Ovary (tissue), 9 donors: ENCODE measurements around the gene PPP2R3B. TPM values are rescaled to one million over a fixed set of nuclear protein-coding genes. Genes with fewer than 3 reads are reported as not detected.

Source experiments
- DNase-seq, 5 donors: peaks; one replicate each; pipeline ENCODE4 v3.0.0-alpha.2; 2019 to 2020
- H3K27ac ChIP-seq, 2 donors: fragments of 200-600 bp; one replicate each; pipeline versions ENCODE4 v1.5.1 to v1.8.0; 2019 to 2022
- H3K27me3 ChIP-seq: fragments of 200-600 bp; one replicate; pipeline ENCODE4 v1.8.0; 2022
- H3K36me3 ChIP-seq: fragments of 200-600 bp; sonication (generic); one replicate; pipeline ENCODE4 v1.5.1; 2019
- H3K4me1 ChIP-seq: one replicate; pipeline ENCODE4 v1.8.1; 2013; ENCODE audit warnings: mild to moderate bottlenecking, moderate library complexity; ENCODE audit not compliant: insufficient read depth
- H3K4me3 ChIP-seq: fragments of 200-600 bp; sonication (generic); one replicate; pipeline ENCODE4 v1.5.1; 2017
- H3K9me3 ChIP-seq, 2 donors: fragments of 200-600 bp in 1 of 2; sonication (generic) in 1 of 2; one replicate each; pipeline versions ENCODE4 v1.5.1 to v1.8.1; 2013 to 2019; ENCODE audit warnings: mild to moderate bottlenecking in 1 of 2, moderate library complexity in 1 of 2
- EP300 ChIP-seq: sonication (generic); formaldehyde crosslinking; IDR thresholded peaks from one replicate; pipeline ENCODE4 v1.6.1; 2017; ENCODE audit warnings: antibody characterized with exemption
- POLR2A ChIP-seq: fragments of 450-650 bp; IDR thresholded peaks from one replicate; pipeline ENCODE4 v1.6.1; 2017; ENCODE audit warnings: antibody characterized with exemption, mild to moderate bottlenecking, moderate library complexity
- WGBS, 3 donors: extraction: QIAGEN DNeasy Blood & Tissue Kit in 1 of 3; methylation state at CpG; one replicate each; pipeline versions ENCODE4 v1.1.5 to v1.1.7; 2013 to 2017; 5-methylcytosine and 5-hydroxymethylcytosine counted together
- intact Hi-C, 4 donors: fragments of 100-400 bp; cut with DNase I; formaldehyde crosslinking; loops; one replicate each; pipeline versions ENCODE4 v1.11.0 to v1.15.1; 2022 to 2023
- polyA plus RNA-seq, 2 donors: library from polyadenylated mRNA; stranded (reverse); fragments of 200-250 nt in 1 of 2; fragments of 350-450 nt in 1 of 2; fragmentation: Illumina TruSeq in 1 of 2; extraction: RNeasy Lipid Tissue Mini Kit (QIAGEN cat#74804) in 1 of 2; gene quantifications; one replicate each; pipeline ENCODE4 v1.2.3, GENCODE V29; 2013 to 2014
- total RNA-seq, 7 donors: library from RNA; depleted of rRNA in 2 of 7; stranded (reverse); fragments of >200 nt in 2 of 7; fragmentation: NEBNext Ultra II Directional in 3 of 7; extraction: Animal tissue kit (Norgen Biotek cat#: 25700) in 3 of 7; gene quantifications; one replicate each; pipeline versions ENCODE4 v1.1.0 to v1.2.4, GENCODE V29; 2016 to 2023
- TF ChIP-seq, protein P1 (sequence below), 3 donors: fragments of 450-650 bp in 2 of 3; fragments of 200-600 bp in 1 of 3; IDR thresholded peaks; one replicate each; pipeline versions ENCODE4 v1.5.1 to v1.8.0; 2016 to 2022; ENCODE audit warnings: antibody characterized with exemption in 3 of 3, mild to moderate bottlenecking in 1 of 3
- donor health status: DM: no; HTN: no; CAD: no; lungs with moderate emphysema.
- donor health status: DM: no; HTN: no; CAD: no.
- donor health status: Bipolar disorder and iron deficiency.
- donor health status: DM: yes; HTN: yes; CAD: no.
- donor health status: DM: no; HTN: no; CAD: no.
- donor health status: DM: yes; HTN: yes; CAD: no.

PPP2R3B gene
- total and polyA plus RNA-seq, 9 donors = 2.3 to 25.0 (median 18.4) TPM

DNA sequence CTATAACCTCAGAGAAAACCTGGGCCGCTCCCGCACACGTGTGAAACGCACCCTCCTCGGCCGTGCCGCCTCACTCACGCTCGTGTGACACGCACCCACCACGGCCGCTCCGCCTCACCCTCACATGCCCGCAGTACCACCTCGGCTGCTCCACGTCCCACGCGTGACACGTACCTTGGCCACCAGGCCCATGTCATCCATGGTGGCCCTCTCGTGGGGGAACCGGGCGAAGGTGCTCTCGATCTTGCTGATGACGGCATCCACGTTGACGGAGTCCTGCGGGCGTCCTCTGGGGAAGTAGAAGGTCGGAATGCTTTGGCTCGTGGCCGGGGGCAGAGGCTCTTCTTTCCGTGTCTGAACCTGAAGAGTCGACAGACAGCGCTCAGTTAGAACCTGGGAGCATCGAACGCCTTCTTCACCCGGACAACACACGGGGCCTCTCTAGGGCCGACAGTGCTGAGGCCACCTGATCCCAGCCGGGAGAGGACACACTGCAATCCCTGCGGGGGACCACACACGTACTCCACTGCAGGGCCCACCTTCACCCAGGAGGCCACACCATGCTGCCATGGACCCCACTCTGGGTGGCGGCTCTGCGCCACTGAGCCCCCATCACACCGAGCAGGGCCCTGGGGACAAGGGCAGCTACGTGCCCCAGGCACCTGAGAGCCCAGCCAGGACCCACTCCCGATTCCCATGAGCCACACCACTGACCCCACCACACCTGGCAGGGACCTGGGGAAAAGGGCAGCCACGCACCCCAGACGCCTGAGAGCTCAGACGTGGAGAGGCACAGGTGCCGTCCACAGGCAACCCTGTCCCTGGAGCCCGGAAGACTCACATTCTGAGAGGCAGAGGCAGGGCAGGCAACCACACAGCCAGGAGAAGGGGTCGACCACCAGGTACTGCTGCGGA, 25.2 kb downstream of the PPP2R3B start:
- H3K27ac ChIP-seq = no peak overlapping the region

DNA sequence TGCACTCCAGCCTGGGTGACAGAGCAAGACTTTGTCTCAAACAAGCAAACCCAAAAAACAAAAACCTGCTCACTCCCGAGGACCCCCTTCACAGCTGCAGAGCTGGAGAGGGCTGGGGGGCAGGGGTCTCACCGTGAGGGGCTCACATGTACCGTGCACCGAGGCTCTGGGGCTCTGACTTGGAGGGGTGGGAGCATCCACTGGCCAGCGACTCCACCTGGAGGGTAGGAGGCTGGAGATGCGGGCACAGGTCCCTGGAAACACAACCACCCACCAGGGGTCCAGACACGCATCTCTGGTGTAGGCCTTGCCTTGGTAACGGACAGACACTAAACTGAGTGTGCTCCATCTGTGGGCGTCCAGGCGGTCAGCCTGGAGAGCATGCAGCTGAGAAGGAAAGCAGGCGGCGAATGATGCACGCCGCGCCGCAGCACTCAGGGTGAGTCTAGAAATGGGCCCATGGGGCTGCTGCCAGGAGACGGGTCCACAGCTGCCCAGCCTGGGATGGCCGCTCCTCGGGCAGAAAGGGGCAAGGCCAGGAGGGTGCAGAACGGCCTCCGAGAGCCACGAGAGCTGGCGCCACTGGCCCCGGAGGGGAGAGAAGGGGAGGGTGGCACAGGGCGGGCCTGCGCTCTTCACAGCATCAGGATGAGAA, 26.1 kb downstream of the PPP2R3B start:
- Histone ChIP-seq H3K9me3 (peaks cover 0 to 8% of the 10 kb centered on the region in 2 donors), H3K4me1 (no peaks in the 10 kb centered on the region), H3K36me3 (peaks cover 4% of the 10 kb centered on the region), H3K4me3 (no peak overlapping the region), H3K27ac (no peak overlapping the region), H3K27me3 (no peaks in the 10 kb centered on the region)
- TF ChIP-seq EP300 = no peak
- TF ChIP-seq, protein P1, sequence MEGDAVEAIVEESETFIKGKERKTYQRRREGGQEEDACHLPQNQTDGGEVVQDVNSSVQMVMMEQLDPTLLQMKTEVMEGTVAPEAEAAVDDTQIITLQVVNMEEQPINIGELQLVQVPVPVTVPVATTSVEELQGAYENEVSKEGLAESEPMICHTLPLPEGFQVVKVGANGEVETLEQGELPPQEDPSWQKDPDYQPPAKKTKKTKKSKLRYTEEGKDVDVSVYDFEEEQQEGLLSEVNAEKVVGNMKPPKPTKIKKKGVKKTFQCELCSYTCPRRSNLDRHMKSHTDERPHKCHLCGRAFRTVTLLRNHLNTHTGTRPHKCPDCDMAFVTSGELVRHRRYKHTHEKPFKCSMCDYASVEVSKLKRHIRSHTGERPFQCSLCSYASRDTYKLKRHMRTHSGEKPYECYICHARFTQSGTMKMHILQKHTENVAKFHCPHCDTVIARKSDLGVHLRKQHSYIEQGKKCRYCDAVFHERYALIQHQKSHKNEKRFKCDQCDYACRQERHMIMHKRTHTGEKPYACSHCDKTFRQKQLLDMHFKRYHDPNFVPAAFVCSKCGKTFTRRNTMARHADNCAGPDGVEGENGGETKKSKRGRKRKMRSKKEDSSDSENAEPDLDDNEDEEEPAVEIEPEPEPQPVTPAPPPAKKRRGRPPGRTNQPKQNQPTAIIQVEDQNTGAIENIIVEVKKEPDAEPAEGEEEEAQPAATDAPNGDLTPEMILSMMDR (IDR thresholded peaks at IDR 0.05) = no peak
- TF ChIP-seq POLR2A = no peak
- WGBS, 3 donors = 86 to 97% (median 96%) methylated on average over 26 of the region's 26 CpGs
- no peak for DNase-seq
- intact Hi-C loops = no loop called here

More for the DNA sequence above, 25.2 kb downstream of the PPP2R3B start:
- WGBS, 3 donors = 97 to 98% (median 97%) methylated on average over 51 to 54 of the region's 54 CpGs
- Histone ChIP-seq H3K4me3 (no peak overlapping the region), H3K4me1 (no peaks in the 10 kb centered on the region), H3K36me3 (peaks cover 4% of the 10 kb centered on the region), H3K9me3 (peaks cover 0 to 8% of the 10 kb centered on the region in 2 donors), H3K27me3 (no peaks in the 10 kb centered on the region)
- intact Hi-C loops = no loop called here
- TF ChIP-seq, protein P1 (IDR thresholded peaks at IDR 0.05) = no peak
- TF ChIP-seq POLR2A (no peak), EP300 (no peak)
- no peak for DNase-seq

DNA sequence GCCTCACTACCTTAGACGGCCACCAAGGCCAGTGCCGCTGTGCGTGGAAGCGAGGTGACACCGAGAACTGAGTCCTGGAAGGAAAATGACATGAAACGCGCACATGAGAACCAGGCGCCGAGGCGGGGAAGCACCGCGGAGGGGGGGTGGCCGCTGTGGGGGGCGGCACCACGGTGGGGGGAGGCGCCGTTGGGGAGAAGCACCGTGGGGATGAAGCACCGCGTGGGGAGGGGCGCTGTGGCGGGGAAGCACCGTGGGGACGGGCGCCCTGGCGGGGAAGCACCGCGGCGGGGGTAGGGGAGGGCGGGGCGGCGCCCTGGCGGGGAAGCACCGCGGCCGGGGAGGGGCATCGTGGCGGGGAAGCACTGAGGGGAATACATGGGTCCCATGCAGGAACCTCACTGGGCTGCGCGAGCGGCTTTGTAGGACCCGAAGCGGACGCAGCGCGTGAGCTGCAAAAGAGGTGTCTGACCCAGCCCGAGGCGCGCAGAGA, 28.0 kb downstream of the PPP2R3B start:
- intact Hi-C loops = no loop called here
- peaks cover 4% of the 10 kb centered on the region for H3K36me3 ChIP-seq
- no peak for DNase-seq
- no peaks in the 10 kb centered on the region for H3K27me3 ChIP-seq
- no peaks in the 10 kb centered on the region for H3K4me1 ChIP-seq
- H3K27ac ChIP-seq = no peak overlapping the region
- 88 to 92% (median 91%) methylated on average over 49 of the region's 49 CpGs for WGBS, 3 donors
- TF ChIP-seq, protein P1 (IDR thresholded peaks at IDR 0.05) = no peak
- TF ChIP-seq EP300 (no peak), POLR2A (no peak)
- no peak overlapping the region for H3K4me3 ChIP-seq
- H3K9me3 ChIP-seq = peaks cover 0 to 8% of the 10 kb centered on the region in 2 donors

DNA sequence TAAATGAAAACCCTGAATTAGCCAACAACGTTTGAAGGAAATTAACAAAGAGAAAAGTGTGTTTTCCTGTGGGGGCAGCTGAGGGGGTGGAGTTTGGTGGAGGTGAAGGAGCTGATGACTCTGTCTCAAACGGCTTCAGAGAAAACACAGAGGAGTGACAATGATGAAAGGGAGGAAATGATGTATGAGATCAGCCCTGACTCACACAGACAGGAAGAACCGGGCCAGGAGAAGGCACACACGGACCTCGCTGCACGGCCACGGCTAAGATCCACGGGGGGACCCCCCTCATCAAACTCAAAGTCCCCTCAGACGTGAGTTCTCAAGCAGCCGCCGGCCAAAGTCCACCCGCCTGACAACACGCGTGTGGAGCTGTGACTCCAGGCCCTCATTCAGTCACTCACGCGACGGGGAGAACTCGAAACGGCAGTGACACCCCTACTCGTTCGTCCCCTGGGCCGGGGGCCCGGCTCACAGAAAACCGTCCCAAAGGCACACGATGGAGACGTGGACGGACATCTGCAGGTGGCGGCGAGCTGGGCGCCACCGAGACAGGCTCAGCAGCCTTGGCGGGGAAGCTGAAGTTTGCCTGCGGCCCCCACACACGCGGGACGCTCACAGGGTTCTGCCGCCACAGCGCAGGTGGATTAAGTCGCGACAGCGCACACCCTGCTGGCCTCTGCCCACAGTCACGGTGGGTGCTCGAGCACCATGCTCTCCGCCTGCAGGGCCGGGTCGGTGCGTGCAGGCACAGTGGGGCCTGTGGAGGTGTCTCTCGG, 28.8 kb downstream of the PPP2R3B start:
- H3K9me3 ChIP-seq = peaks cover 0 to 8% of the 10 kb centered on the region in 2 donors
- no peak for DNase-seq
- no peak overlapping the region for H3K4me3 ChIP-seq
- no peak overlapping the region for H3K27ac ChIP-seq
- intact Hi-C loops = no loop called here
- no peaks in the 10 kb centered on the region for H3K4me1 ChIP-seq
- peaks cover 4% of the 10 kb centered on the region for H3K36me3 ChIP-seq
- TF ChIP-seq POLR2A (no peak), EP300 (no peak)
- TF ChIP-seq, protein P1 (IDR thresholded peaks at IDR 0.05) = no peak
- 85 to 89% (median 88%) methylated on average over 48 of the region's 48 CpGs for WGBS, 3 donors
- H3K27me3 ChIP-seq = no peaks in the 10 kb centered on the region
